ENCODE measurements around the gene STRIP2. TPM values are rescaled to one million over a fixed set of nuclear protein-coding genes. Genes with fewer than 3 reads are reported as not detected.
"Not testable (repeated sequence)": the region's sequence is repeated elsewhere in the genome, so short reads cannot be mapped to it uniquely, and the experiment has no call there.

The STRIP2 gene
- total and polyA plus RNA-seq, 11 donors = 7.6 to 43.7 (median 18.2) TPM

DNA sequence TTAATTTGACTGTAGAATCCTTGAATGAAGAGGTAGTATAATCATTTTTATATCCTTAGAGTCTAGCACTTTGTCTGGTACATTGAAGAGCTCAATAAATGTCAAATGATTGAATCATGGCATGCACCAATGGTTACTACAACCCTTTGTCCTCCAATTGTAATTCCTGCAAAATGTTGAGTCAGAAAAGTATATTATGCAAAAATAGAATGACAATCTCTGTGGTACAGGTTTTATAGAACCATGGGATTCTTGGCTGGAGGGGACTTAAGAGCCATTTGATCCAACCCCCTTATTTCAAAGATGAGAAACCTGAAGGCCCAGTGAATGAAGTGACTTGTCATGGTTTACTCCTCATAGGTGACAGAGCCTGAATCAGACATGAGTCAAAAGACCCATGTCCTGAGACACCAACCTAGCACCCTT lies 37.2 kb downstream of the STRIP2 start:
- no peaks in the 10 kb centered on the region for H3K9me3 ChIP-seq
- no peaks in the 10 kb centered on the region for H3K36me3 ChIP-seq
- H3K27ac ChIP-seq = no peak overlapping the region
- intact Hi-C loops (cut with DNase I) = loop anchor here in 8 of 10 donors (1.0 to 10.0 kb wide), 6 partner anchors 104 to 259 kb away; no protein-coding TSS in a partner anchor
- no peak for DNase-seq
- TF ChIP-seq POLR2A (IDR thresholded peaks at IDR 0.05) = no peak
- TF ChIP-seq, protein P1, sequence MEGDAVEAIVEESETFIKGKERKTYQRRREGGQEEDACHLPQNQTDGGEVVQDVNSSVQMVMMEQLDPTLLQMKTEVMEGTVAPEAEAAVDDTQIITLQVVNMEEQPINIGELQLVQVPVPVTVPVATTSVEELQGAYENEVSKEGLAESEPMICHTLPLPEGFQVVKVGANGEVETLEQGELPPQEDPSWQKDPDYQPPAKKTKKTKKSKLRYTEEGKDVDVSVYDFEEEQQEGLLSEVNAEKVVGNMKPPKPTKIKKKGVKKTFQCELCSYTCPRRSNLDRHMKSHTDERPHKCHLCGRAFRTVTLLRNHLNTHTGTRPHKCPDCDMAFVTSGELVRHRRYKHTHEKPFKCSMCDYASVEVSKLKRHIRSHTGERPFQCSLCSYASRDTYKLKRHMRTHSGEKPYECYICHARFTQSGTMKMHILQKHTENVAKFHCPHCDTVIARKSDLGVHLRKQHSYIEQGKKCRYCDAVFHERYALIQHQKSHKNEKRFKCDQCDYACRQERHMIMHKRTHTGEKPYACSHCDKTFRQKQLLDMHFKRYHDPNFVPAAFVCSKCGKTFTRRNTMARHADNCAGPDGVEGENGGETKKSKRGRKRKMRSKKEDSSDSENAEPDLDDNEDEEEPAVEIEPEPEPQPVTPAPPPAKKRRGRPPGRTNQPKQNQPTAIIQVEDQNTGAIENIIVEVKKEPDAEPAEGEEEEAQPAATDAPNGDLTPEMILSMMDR (IDR thresholded peaks at IDR 0.05) = no peak
- no peaks in the 10 kb centered on the region for H3K27me3 ChIP-seq
- no peak overlapping the region for H3K4me3 ChIP-seq
- ATAC-seq = no peak
- peaks cover 0 to 4% (median 0%) of the 10 kb centered on the region in 12 donors for H3K4me1 ChIP-seq

DNA sequence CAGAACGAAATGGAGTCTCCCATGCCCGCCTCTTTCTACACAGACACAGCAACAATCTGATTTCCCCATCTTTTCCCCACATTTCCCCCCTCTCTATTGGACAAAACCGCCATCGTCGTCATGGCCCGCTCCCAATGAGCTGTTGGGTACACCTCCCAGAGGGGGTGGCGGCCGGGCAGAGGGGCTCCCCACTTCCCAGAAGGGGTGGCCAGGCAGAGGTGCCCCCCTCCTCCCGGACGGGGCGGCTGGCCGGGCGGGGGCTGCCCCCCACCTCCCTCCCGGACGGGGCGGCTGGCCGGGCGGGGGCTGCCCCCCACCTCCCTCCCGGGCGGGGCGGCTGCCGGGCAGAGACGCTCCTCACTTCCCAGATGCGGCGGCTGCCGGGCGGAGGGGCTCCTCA lies 41.7 kb downstream of the STRIP2 start:
- H3K4me3 ChIP-seq, H3K27ac ChIP-seq, H3K4me1 ChIP-seq, DNase-seq, H3K36me3 ChIP-seq, ATAC-seq, H3K27me3 ChIP-seq, H3K9me3 ChIP-seq: not testable (repeated sequence)
- WGBS, 4 donors = 92 to 96% (median 94%) methylated on average over 7 to 27 of the region's 27 CpGs
- intact Hi-C loops (cut with DNase I) = loop anchor here in 1 of 10 donors (10.0 kb wide), 1 partner anchor 169 kb away; no protein-coding TSS in a partner anchor

DNA sequence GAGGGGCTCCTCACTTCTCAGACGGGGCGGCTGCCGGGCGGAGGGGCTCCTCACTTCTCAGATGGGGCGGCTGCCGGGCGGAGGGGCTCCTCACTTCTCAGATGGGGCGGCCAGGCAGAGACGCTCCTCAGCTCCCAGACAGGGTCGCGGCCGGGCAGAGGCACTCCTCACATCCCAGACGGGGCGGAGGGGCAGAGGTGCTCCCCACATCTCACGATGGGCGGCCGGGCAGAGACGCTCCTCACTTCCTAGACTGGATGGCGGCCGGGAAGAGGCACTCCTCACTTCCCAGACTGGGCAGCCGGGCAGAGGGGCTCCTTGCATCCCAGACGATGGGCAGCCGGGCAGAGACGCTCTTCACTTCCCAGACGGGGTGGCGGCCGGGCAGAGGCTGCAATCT lies 42.2 kb downstream of the STRIP2 start:
- not testable (repeated sequence) for H3K4me3 ChIP-seq, ATAC-seq, H3K9me3 ChIP-seq, H3K27me3 ChIP-seq, DNase-seq, H3K27ac ChIP-seq, H3K4me1 ChIP-seq
- peaks cover 0 to 11% (median 0%) of the 10 kb centered on the region in 9 donors for H3K36me3 ChIP-seq
- intact Hi-C loops (cut with DNase I) = loop anchor here in 1 of 10 donors (10.0 kb wide), 1 partner anchor 168 kb away; no protein-coding TSS in a partner anchor
- 97 to 100% (median 98%) methylated on average over 3 to 23 of the region's 27 CpGs for WGBS, 4 donors

DNA sequence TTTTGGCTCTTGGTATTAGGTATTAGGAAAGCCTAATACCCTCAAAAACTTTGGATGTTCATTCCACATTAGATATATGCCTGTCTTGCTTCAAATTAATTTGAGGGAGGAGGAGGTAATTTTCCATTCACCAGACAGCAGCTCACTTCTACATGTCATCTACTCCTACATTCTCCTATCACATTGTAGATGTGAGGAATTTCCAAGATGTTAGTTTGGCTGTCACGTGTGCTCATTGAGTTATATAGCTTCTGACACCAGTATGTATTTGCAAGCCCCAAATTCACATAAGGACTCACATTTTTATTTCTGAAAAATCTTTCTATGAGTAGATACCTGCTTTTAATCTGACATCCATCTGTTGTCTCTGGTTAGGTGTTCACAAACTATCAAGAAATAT lies 45.6 kb downstream of the STRIP2 start:
- Histone ChIP-seq H3K27ac (no peak overlapping the region), H3K9me3 (no peaks in the 10 kb centered on the region), H3K27me3 (no peaks in the 10 kb centered on the region), H3K4me3 (no peak overlapping the region), H3K4me1 (no peaks in the 10 kb centered on the region), H3K36me3 (peaks cover 0 to 20% (median 0%) of the 10 kb centered on the region in 9 donors)
- TF ChIP-seq POLR2A (IDR thresholded peaks at IDR 0.05) = no peak
- 72 to 85% (median 83%) methylated on average over 1 of the region's 1 CpG for WGBS, 4 donors
- DNase-seq (no peak), ATAC-seq (no peak)
- intact Hi-C loops (cut with DNase I) = loop anchor here in 2 of 10 donors (5.0 to 10.0 kb wide), 2 partner anchors 78 to 165 kb away; no protein-coding TSS in a partner anchor

DNA sequence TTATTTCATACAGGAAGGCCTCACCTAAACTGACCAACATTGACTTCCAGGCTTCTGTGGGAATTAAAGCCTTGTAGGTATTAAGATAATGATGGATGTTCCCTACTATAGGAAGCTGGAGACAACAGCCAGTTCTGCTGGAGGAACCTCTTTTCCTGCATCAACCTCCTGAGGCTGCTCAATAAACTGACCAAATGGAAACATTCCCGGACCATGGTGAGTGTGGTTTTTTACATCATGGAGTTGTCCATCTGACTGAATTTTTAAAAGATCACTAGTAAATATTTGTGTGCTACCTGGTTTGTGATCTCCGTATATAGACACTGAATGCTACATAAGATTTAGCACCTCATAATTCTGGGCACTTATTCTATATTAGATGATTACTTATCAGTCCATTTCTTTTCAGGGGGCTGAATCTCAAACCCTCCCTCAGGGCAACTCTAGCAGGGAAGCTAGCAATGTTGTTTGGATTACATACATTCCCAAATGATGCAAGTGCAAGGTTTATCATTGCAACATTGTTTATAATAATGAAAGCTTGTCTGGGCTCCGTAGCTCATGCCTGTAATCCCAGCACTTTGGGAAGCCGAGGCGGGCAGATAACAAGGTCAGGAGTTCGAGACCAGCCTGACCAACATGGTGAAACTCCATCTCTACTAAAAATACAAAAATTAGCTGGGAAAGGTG lies 46.6 kb downstream of the STRIP2 start:
- H3K27me3 ChIP-seq = no peaks in the 10 kb centered on the region
- TF ChIP-seq POLR2A (IDR thresholded peaks at IDR 0.05) = no peak
- TF ChIP-seq, protein P1 (IDR thresholded peaks at IDR 0.05) = no peak
- H3K4me1 ChIP-seq = no peaks in the 10 kb centered on the region
- peaks cover 0 to 27% (median 0%) of the 10 kb centered on the region in 9 donors for H3K36me3 ChIP-seq
- H3K27ac ChIP-seq = no peak overlapping the region
- intact Hi-C loops (cut with DNase I) = loop anchor here in 2 of 10 donors (5.0 to 10.0 kb wide), 2 partner anchors 79 to 164 kb away; no protein-coding TSS in a partner anchor
- no peak for ATAC-seq
- no peaks in the 10 kb centered on the region for H3K9me3 ChIP-seq
- no peak for DNase-seq
- 94 to 96% (median 95%) methylated on average over 6 of the region's 6 CpGs for WGBS, 4 donors
- H3K4me3 ChIP-seq = no peak overlapping the region

DNA sequence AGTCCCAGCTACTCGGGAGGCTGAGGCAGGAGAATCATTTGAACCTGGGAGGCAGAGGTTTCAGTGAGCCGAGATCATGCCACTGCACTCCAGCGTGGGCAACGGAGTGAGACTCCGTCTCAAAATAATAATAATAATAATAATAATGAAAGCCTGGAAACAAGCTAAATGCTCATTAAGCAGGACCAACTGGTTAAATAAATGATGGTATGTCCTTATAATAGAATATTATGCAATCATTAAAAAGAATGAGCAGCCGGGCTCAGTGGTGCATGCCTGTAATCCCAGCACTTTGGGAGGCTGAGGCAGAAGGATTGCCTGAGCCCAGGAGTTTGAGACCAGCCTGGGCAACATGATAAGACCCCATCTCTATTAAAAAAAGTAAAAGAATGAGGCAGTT lies 47.1 kb downstream of the STRIP2 start:
- not testable (repeated sequence) for H3K27me3 ChIP-seq, ATAC-seq, H3K4me3 ChIP-seq, H3K9me3 ChIP-seq, H3K4me1 ChIP-seq, H3K27ac ChIP-seq, DNase-seq
- WGBS, 4 donors = 98 to 99% (median 98%) methylated on average over 6 of the region's 6 CpGs
- intact Hi-C loops (cut with DNase I) = loop anchor here in 2 of 10 donors (5.0 to 10.0 kb wide), 2 partner anchors 79 to 163 kb away; no protein-coding TSS in a partner anchor
- peaks cover 0 to 29% (median 0%) of the 10 kb centered on the region in 9 donors for H3K36me3 ChIP-seq
